SU-DHL-6 (cell line): ENCODE results near the gene SRGAP3.

Source experiments
- H2AFZ ChIP-seq: fragments of 200-600 bp; sonication (generic); 2 replicates; pipeline ENCODE4 v1.6.1; 2014; ENCODE audit warnings: low read depth, mild to moderate bottlenecking, moderate library complexity, mixed read lengths, antibody characterized with exemption, low read length; ENCODE audit not compliant: severe bottlenecking
- H3F3A ChIP-seq: fragments of 200-600 bp; shearing (Covaris generic); 2 replicates; pipeline ENCODE4 v1.6.0; 2016; ENCODE audit warnings: antibody characterized with exemption, mild to moderate bottlenecking; ENCODE audit not compliant: insufficient read depth
- H3K27ac ChIP-seq: fragments of 200-600 bp; sonication (generic); 2 replicates; pipeline ENCODE4 v1.5.1; 2016; ENCODE audit warnings: low read depth, mild to moderate bottlenecking, low read length, moderate library complexity, mixed read lengths
- H3K27me3 ChIP-seq: fragments of 200-600 bp; sonication (generic), shearing (Covaris generic); 2 replicates; pipeline ENCODE4 v1.6.0; 2014; ENCODE audit warnings: mild to moderate bottlenecking, low read length
- H3K36me3 ChIP-seq: fragments of 200-600 bp; sonication (generic); 2 replicates; pipeline ENCODE4 v1.6.1; 2014; ENCODE audit warnings: mild to moderate bottlenecking, low read length, mixed read lengths
- H3K4me2 ChIP-seq: fragments of 300-600, 200-600 bp; shearing (Covaris generic), sonication (generic); 2 replicates; pipeline ENCODE4 v1.6.0; 2014; ENCODE audit warnings: low read length, low read depth, mild to moderate bottlenecking; ENCODE audit not compliant: poor library complexity, severe bottlenecking
- H3K4me3 ChIP-seq: fragments of 200-600 bp; sonication (generic); 2 replicates; pipeline ENCODE4 v1.5.1; 2014; ENCODE audit warnings: antibody characterized with exemption, low read length, mild to moderate bottlenecking, mixed read lengths; ENCODE audit not compliant: insufficient read depth, poor library complexity, severe bottlenecking
- H3K79me2 ChIP-seq: fragments of 200-600 bp; sonication (generic); 2 replicates; pipeline ENCODE4 v1.6.1; 2014; ENCODE audit warnings: mild to moderate bottlenecking, low read length, moderate library complexity; ENCODE audit not compliant: insufficient read depth
- H3K9ac ChIP-seq: fragments of 200-600 bp; sonication (generic); 2 replicates; pipeline ENCODE4 v1.7.0; 2014; ENCODE audit warnings: mild to moderate bottlenecking, low read length
- H3K9me2 ChIP-seq: fragments of 200-600 bp; sonication (generic); replicated peaks from 2 replicates; pipeline ENCODE4 v1.6.1; 2014; ENCODE audit warnings: low read length; ENCODE audit not compliant: insufficient read depth
- H3K9me3 ChIP-seq: fragments of 200-600 bp; sonication (generic); 2 replicates; pipeline ENCODE4 v1.6.1; 2014; ENCODE audit warnings: low read length, mixed read lengths; ENCODE audit not compliant: insufficient read depth
- H4K20me1 ChIP-seq: fragments of 200-600 bp; sonication (generic); 2 replicates; pipeline ENCODE4 v1.6.1; 2014; ENCODE audit warnings: low read depth, mild to moderate bottlenecking, antibody characterized with exemption, low read length, moderate library complexity, mixed read lengths
- EZH2phosphoT487 ChIP-seq: fragments of 200-600 bp; sonication (generic), shearing (Covaris generic); conservative IDR thresholded peaks from 2 replicates; pipeline ENCODE4 v1.6.1; 2018; ENCODE audit warnings: mild to moderate bottlenecking, antibody characterized with exemption, low read length, moderate library complexity, mixed read lengths
- TF ChIP-seq, protein P1 (sequence below): fragments of 200-600 bp; sonication (generic); IDR thresholded peaks from one replicate; pipeline ENCODE4 v1.5.1; 2017; ENCODE audit warnings: antibody characterized with exemption, mild to moderate bottlenecking, low read length, moderate library complexity; ENCODE audit not compliant: insufficient read depth, poor library complexity, severe bottlenecking

Gene SRGAP3

DNA sequence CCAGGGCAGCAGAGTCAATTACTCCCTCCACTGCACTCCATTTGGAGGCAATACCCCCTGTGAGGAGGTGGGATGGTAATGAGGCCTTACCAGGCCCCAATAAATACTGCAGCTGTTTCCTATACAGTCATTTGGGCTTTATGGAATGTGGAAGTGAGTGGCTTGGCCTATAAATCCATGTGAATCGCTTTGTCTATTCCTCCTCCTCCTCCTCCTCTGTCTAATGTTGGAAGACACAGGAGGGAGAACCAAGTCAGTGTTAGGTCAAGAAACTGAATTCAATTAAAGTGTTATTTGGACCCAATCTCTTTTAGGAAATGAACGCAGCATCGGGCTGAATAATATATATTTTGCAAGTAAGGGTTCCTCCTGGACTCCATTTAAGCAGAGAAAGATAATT is 17.3 kb upstream of the SRGAP3 start:
- Histone ChIP-seq H4K20me1 (no peaks in the 10 kb centered on the region), H3K4me2 (no peak overlapping the region), H3K9ac (no peak overlapping the region), H3K36me3 (no peaks in the 10 kb centered on the region), H3K79me2 (no peaks in the 10 kb centered on the region), H3K27me3 (no peaks in the 10 kb centered on the region), H3K9me2 (no peaks in the 10 kb centered on the region), H3K9me3 (no peaks in the 10 kb centered on the region), H3K4me3 (no peak overlapping the region), H3F3A (no peaks in the 10 kb centered on the region), H3K27ac (no peak overlapping the region), H2AFZ (no peak overlapping the region)
- TF ChIP-seq EZH2phosphoT487 = no peak
- TF ChIP-seq, protein P1, sequence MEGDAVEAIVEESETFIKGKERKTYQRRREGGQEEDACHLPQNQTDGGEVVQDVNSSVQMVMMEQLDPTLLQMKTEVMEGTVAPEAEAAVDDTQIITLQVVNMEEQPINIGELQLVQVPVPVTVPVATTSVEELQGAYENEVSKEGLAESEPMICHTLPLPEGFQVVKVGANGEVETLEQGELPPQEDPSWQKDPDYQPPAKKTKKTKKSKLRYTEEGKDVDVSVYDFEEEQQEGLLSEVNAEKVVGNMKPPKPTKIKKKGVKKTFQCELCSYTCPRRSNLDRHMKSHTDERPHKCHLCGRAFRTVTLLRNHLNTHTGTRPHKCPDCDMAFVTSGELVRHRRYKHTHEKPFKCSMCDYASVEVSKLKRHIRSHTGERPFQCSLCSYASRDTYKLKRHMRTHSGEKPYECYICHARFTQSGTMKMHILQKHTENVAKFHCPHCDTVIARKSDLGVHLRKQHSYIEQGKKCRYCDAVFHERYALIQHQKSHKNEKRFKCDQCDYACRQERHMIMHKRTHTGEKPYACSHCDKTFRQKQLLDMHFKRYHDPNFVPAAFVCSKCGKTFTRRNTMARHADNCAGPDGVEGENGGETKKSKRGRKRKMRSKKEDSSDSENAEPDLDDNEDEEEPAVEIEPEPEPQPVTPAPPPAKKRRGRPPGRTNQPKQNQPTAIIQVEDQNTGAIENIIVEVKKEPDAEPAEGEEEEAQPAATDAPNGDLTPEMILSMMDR = no peak

DNA sequence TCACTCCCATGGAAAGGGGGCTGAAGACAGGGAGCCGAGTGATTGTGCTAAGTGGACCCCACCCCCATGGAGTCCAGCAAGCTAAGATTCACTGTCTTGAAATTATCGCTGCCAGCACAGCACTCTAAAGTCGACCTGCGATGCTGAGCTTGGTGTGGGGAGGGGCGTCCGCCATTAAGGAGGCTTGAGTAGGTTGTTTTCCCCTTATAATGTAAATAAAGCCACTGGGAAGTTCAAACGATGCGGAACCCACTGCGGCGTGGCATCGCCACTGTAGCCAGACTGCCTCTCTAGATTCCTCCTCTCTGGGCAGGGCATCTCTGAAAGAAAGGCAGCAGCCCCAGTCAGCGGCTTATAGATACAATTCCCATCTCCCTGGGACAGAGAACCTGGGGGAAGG is 10.9 kb upstream of the SRGAP3 start:
- no peaks in the 10 kb centered on the region for H4K20me1 ChIP-seq
- no peaks in the 10 kb centered on the region for H3K79me2 ChIP-seq
- H2AFZ ChIP-seq = no peak overlapping the region
- H3K9me3 ChIP-seq = no peaks in the 10 kb centered on the region
- 0 out of 2 replicates have a peak, but pooled peaks cover 4% of the 10 kb centered on the region for H3K27me3 ChIP-seq
- no peaks in the 10 kb centered on the region for H3K36me3 ChIP-seq
- no peaks in the 10 kb centered on the region for H3F3A ChIP-seq
- no peak overlapping the region for H3K27ac ChIP-seq
- TF ChIP-seq, protein P1 = no peak
- TF ChIP-seq EZH2phosphoT487 = no peak
- no peak overlapping the region for H3K9ac ChIP-seq
- no peak overlapping the region for H3K4me2 ChIP-seq
- H3K9me2 ChIP-seq = no peaks in the 10 kb centered on the region
- H3K4me3 ChIP-seq = no peak overlapping the region

DNA sequence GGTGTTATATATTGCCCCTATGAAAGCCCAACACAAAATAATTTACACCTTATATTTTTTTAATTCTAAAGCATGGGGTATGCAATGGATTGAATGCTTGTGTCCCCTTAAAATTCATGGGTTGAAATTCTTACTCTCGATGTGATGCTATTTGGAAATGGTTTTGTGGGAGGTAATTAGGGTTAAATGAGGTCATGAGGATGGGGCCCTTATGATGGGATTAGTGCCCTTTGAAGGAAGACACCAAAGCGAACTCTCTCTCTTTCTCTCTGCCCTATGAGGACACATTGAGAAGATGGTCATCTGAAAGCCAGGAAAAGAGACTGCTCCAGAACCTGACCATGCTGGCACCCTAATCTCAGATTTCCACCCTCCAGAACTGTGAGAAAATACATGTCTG is 7.6 kb upstream of the SRGAP3 start:
- no peak overlapping the region for H3K4me2 ChIP-seq
- no peak overlapping the region for H3K9ac ChIP-seq

More for the DNA sequence above, 7.6 kb upstream of the SRGAP3 start:
- TF ChIP-seq EZH2phosphoT487 = no peak
- TF ChIP-seq, protein P1 = no peak
- Histone ChIP-seq H3K9me3 (no peaks in the 10 kb centered on the region), H3K9me2 (no peaks in the 10 kb centered on the region), H3K36me3 (no peaks in the 10 kb centered on the region), H3K4me3 (no peak overlapping the region), H3K79me2 (no peaks in the 10 kb centered on the region), H3F3A (no peaks in the 10 kb centered on the region), H2AFZ (no peak overlapping the region), H3K27me3 (0 out of 2 replicates have a peak, but pooled peaks cover 4% of the 10 kb centered on the region), H4K20me1 (no peaks in the 10 kb centered on the region), H3K27ac (no peak overlapping the region)
